Smooth muscle cell (in vitro differentiated cells): ENCODE measurements around the gene SLBP. TPM values are rescaled to one million over a fixed set of nuclear protein-coding genes. Genes with fewer than 3 reads are reported as not detected.

Source experiments
- DNase-seq: peaks from one replicate; lab custom pipeline; 2025; ENCODE audit not compliant: unreplicated experiment; lab: John Stamatoyannopoulos, UW
- H2AFZ ChIP-seq: fragments of 200-600 bp; sonication (generic); 2 replicates; pipeline ENCODE4 v1.6.0; 2016; ENCODE audit warnings: antibody characterized with exemption, low read depth, mild to moderate bottlenecking
- H3F3A ChIP-seq: fragments of 200-600 bp; sonication (generic); 2 replicates; pipeline ENCODE4 v1.6.0; 2017; ENCODE audit warnings: antibody characterized with exemption, low read depth
- H3K27ac ChIP-seq: fragments of 200-600 bp; sonication (generic); 2 replicates; pipeline ENCODE4 v1.5.1; 2016; ENCODE audit warnings: low read depth, mild to moderate bottlenecking
- H3K27me3 ChIP-seq: fragments of 200-600 bp; sonication (generic); 2 replicates; pipeline ENCODE4 v1.6.1; 2016; ENCODE audit warnings: low read depth, mild to moderate bottlenecking
- H3K36me3 ChIP-seq: fragments of 200-600 bp; sonication (generic); 2 replicates; pipeline ENCODE4 v1.5.1; 2016; ENCODE audit warnings: low read depth
- H3K4me1 ChIP-seq: fragments of 200-600 bp; sonication (generic); 2 replicates; pipeline ENCODE4 v1.5.1; 2016; ENCODE audit warnings: low read depth
- H3K4me2 ChIP-seq: fragments of 200-600 bp; sonication (generic); 2 replicates; pipeline ENCODE4 v1.6.0; 2016; ENCODE audit warnings: mild to moderate bottlenecking
- H3K4me3 ChIP-seq: fragments of 200-600 bp; sonication (generic); 2 replicates; pipeline ENCODE4 v1.5.1; 2016; ENCODE audit warnings: mild to moderate bottlenecking
- H3K79me2 ChIP-seq: fragments of 200-600 bp; sonication (generic); 2 replicates; pipeline ENCODE4 v1.6.0; 2016; ENCODE audit warnings: low read depth, mild to moderate bottlenecking
- H3K9ac ChIP-seq: fragments of 200-600 bp; sonication (generic); 2 replicates; pipeline ENCODE4 v1.6.0; 2016; ENCODE audit warnings: low read depth
- H3K9me3 ChIP-seq: fragments of 200-600 bp; sonication (generic); replicated peaks from 2 replicates; pipeline ENCODE4 v1.5.1; 2016; ENCODE audit warnings: low read depth
- H4K20me1 ChIP-seq: fragments of 200-600 bp; sonication (generic); 2 replicates; pipeline ENCODE4 v1.6.0; 2016; ENCODE audit warnings: low read depth
- CTCF ChIP-seq: fragments of 200-600 bp; sonication (generic); IDR thresholded peaks from 2 replicates; pipeline ENCODE4 v1.5.1; 2017; ENCODE audit warnings: borderline replicate concordance, mild to moderate bottlenecking, antibody characterized with exemption; ENCODE audit not compliant: insufficient read depth, poor library complexity, severe bottlenecking
- WGBS: methylation state at CpG from one replicate; pipeline ENCODE4 v1.1.7; 2016; ENCODE audit warnings: low lambda C conversion rate; 5-methylcytosine and 5-hydroxymethylcytosine counted together
- polyA plus RNA-seq: library from polyadenylated mRNA; unstranded; fragments of >200 nt; fragmentation: Nextera tagmentation; extraction: Ambion mirVana; gene quantifications from 2 replicates; pipeline ENCODE4 v1.2.1, GENCODE V29; 2016
- total RNA-seq: library from RNA; depleted of rRNA; stranded (reverse); fragments of >200 nt; gene quantifications from 2 replicates; pipeline ENCODE4 v1.2.3, GENCODE V29; 2014

The SLBP gene
- total and polyA plus RNA-seq, 2 experiments from 2014 or later: 55.4 to 63.9 TPM

GRCh38 chr4:1740021-1740545 is 28.0 kb upstream of the SLBP start:
- Histone ChIP-seq H3K36me3 (no peaks in the 10 kb centered on the region), H3K9me3 (no peaks in the 10 kb centered on the region), H4K20me1 (no peaks in the 10 kb centered on the region), H3K27me3 (no peaks in the 10 kb centered on the region), H3K79me2 (no peaks in the 10 kb centered on the region), H3K4me1 (no peaks in the 10 kb centered on the region), H3K4me2 (no peak overlapping the region), H3K27ac (no peak overlapping the region), H3F3A (no peaks in the 10 kb centered on the region), H3K9ac (no peak overlapping the region), H2AFZ (no peak overlapping the region), H3K4me3 (no peak overlapping the region)
- no peak for TF ChIP-seq CTCF
- WGBS: 97% methylated on average over 22 of the region's 22 CpGs
- DNase-seq: no peak

- Histone ChIP-seq H3K4me1 (no peaks in the 10 kb centered on the region), H3K36me3 (no peaks in the 10 kb centered on the region), H4K20me1 (no peaks in the 10 kb centered on the region), H2AFZ (no peak overlapping the region), H3K27me3 (no peaks in the 10 kb centered on the region), H3K9me3 (no peaks in the 10 kb centered on the region), H3K27ac (no peak overlapping the region), H3K79me2 (no peaks in the 10 kb centered on the region), H3K4me2 (no peak overlapping the region), H3K9ac (no peak overlapping the region), H3K4me3 (no peak overlapping the region), H3F3A (no peaks in the 10 kb centered on the region)
- no peak for TF ChIP-seq CTCF
- DNase-seq: no peak
- 98% methylated on average over 7 of the region's 9 CpGs for WGBS
Measured at GRCh38 chr4:1739358-1739757, 27.2 kb upstream of the SLBP start.

- 99% methylated on average over 4 of the region's 4 CpGs for WGBS
- no peaks in the 10 kb centered on the region for H3K79me2 ChIP-seq
Measured at GRCh38 chr4:1738410-1738809, 26.3 kb upstream of the SLBP start.

More at GRCh38 chr4:1738410-1738809, 26.3 kb upstream of the SLBP start:
- no peak for DNase-seq
- Histone ChIP-seq H3K9ac (no peak overlapping the region), H3F3A (no peaks in the 10 kb centered on the region), H3K4me1 (no peaks in the 10 kb centered on the region), H4K20me1 (no peaks in the 10 kb centered on the region), H2AFZ (no peak overlapping the region), H3K27me3 (no peaks in the 10 kb centered on the region), H3K4me3 (no peak overlapping the region), H3K36me3 (no peaks in the 10 kb centered on the region), H3K9me3 (no peaks in the 10 kb centered on the region), H3K27ac (no peak overlapping the region), H3K4me2 (no peak overlapping the region)
- TF ChIP-seq CTCF: no peak
